KBM-7 (cell line): ENCODE results near the gene PRUNE2.

Experiments used
- DNase-seq: peaks from one replicate; pipeline ENCODE4 v3.0.0-alpha.2; 2015
- in situ Hi-C: fragments of 300-500 bp; cut with MboI; formaldehyde crosslinking; loops from 2 replicates; pipeline ENCODE4 v1.14.3; 2020; ENCODE audit warnings: low sequenced_read_pairs, low pct_unique_long_range_greater_than_20kb, mixed read lengths

The PRUNE2 gene

GRCh38 chr9:76690246-76690972 is 215.5 kb downstream of the PRUNE2 start:
- DNase-seq, result no peak
- in situ Hi-C loops, result no loop called here

GRCh38 chr9:76688471-76689238 is 217.3 kb downstream of the PRUNE2 start:
- DNase-seq, result no peak
- in situ Hi-C loops, result no loop called here

- in situ Hi-C loops, result no loop called here
- no peak for DNase-seq
Observed at GRCh38 chr9:76687861-76688391, 218.0 kb downstream of the PRUNE2 start.

- no peak for DNase-seq
- in situ Hi-C loops, result no loop called here
Observed at GRCh38 chr9:76686756-76687155, 219.2 kb downstream of the PRUNE2 start.

- DNase-seq, result no peak
- in situ Hi-C loops, result no loop called here
Observed at GRCh38 chr9:76684213-76684612, 221.7 kb downstream of the PRUNE2 start.

- in situ Hi-C loops, result no loop called here
- no peak for DNase-seq
Observed at GRCh38 chr9:76681556-76681955, 224.4 kb downstream of the PRUNE2 start.

- no peak for DNase-seq
- in situ Hi-C loops, result no loop called here
Observed at GRCh38 chr9:76680716-76681425, 225.0 kb downstream of the PRUNE2 start.

- peak; percentile 29 for DNase-seq
- in situ Hi-C loops, result no loop called here
Observed at GRCh38 chr9:76677481-76678055, 228.3 kb downstream of the PRUNE2 start.

- in situ Hi-C loops, result no loop called here
- DNase-seq, result no peak
Observed at GRCh38 chr9:76676857-76677256, 229.1 kb downstream of the PRUNE2 start.

- DNase-seq, result no peak
- in situ Hi-C loops, result loop anchor here (10.0 kb wide), 1 partner anchor 223 kb away; no protein-coding TSS in a partner anchor
Observed at GRCh38 chr9:76667521-76667957, 238.4 kb downstream of the PRUNE2 start.

- DNase-seq, result peak; percentile 67
- in situ Hi-C loops, result loop anchor here (10.0 kb wide), 1 partner anchor 221 kb away; no protein-coding TSS in a partner anchor
Observed at GRCh38 chr9:76665966-76666365, 239.9 kb downstream of the PRUNE2 start.

GRCh38 chr9:76665458-76665857 is 240.5 kb downstream of the PRUNE2 start:
- in situ Hi-C loops, result loop anchor here (10.0 kb wide), 1 partner anchor 221 kb away; no protein-coding TSS in a partner anchor
- no peak for DNase-seq

GRCh38 chr9:76664120-76664519 is 241.8 kb downstream of the PRUNE2 start:
- no peak for DNase-seq
- in situ Hi-C loops, result loop anchor here (10.0 kb wide), 1 partner anchor 219 kb away; no protein-coding TSS in a partner anchor

- DNase-seq, result peak; percentile 52
- in situ Hi-C loops, result loop anchor here (10.0 kb wide), 1 partner anchor 218 kb away; no protein-coding TSS in a partner anchor
Observed at GRCh38 chr9:76662476-76663281, 243.2 kb downstream of the PRUNE2 start.

GRCh38 chr9:76658510-76659231 is 247.2 kb downstream of the PRUNE2 start:
- DNase-seq, result peak; percentile 81

GRCh38 chr9:76657265-76657664 is 248.6 kb downstream of the PRUNE2 start:
- in situ Hi-C loops, result loop anchor here (10.0 kb wide), 1 partner anchor 62 kb away; no protein-coding TSS in a partner anchor

More at GRCh38 chr9:76658510-76659231, 247.2 kb downstream of the PRUNE2 start:
- in situ Hi-C loops, result loop anchor here (10.0 kb wide), 1 partner anchor 64 kb away; no protein-coding TSS in a partner anchor

GRCh38 chr9:76655971-76656370 is 249.9 kb downstream of the PRUNE2 start:
- no peak for DNase-seq
- in situ Hi-C loops, result loop anchor here (10.0 kb wide), 1 partner anchor 61 kb away; no protein-coding TSS in a partner anchor

More at GRCh38 chr9:76657265-76657664, 248.6 kb downstream of the PRUNE2 start:
- DNase-seq, result no peak
